Stimulated activated naive CD8-positive, alpha-beta T cell treated with anti-CD3 and anti-CD28 coated beads, Interleukin-15, Interleukin-2, amounts not matched to agents 100 U/mL and 50 U/mL, for 24 hours (primary cell): ENCODE results near the gene THBS2.

Source experiments
- ATAC-seq: fragments of 150-1000 bp; cut with Tn5 transposase; one replicate; pipeline ENCODE4 v1.10.0; 2021
- DNase-seq: peaks from one replicate; pipeline ENCODE4 v3.0.0; 2021

Gene THBS2

GRCh38 chr6:169249057-169249456 lies 4.6 kb downstream of the THBS2 start:
- ATAC-seq, result no peak
- no peak for DNase-seq

DNA sequence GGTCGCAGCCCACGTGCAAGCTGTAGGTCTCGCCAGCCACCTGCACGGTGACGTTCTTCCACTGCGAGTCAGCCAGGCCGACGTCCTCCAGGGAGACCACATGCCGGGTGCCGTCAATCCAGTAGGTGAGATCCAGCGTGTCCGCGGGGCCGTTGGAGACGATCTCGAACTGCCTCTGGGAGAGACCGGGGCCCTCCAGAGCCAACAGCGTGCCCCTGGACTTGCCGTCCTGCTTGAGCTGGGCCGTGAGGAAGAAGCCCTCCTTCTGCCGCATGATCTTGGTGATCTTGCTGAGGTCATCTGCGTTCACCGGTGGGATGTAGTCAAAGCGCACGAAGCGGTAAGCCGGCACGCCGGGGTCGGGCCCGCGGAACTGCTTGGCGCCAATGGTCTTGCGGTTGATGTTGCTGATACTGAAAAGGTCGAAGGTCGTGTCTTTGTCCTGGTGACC lies 5.1 kb downstream of the THBS2 start:
- ATAC-seq (no peak), DNase-seq (no peak)

- ATAC-seq, result no peak
- no peak for DNase-seq
These were observed 5.7 kb downstream of the THBS2 start for GRCh38 chr6:169247991-169248390.

- ATAC-seq, result no peak
- DNase-seq, result no peak
These were observed 6.2 kb downstream of the THBS2 start for GRCh38 chr6:169247419-169247818.

GRCh38 chr6:169246445-169246844 lies 7.2 kb downstream of the THBS2 start:
- ATAC-seq (no peak), DNase-seq (no peak)

DNA sequence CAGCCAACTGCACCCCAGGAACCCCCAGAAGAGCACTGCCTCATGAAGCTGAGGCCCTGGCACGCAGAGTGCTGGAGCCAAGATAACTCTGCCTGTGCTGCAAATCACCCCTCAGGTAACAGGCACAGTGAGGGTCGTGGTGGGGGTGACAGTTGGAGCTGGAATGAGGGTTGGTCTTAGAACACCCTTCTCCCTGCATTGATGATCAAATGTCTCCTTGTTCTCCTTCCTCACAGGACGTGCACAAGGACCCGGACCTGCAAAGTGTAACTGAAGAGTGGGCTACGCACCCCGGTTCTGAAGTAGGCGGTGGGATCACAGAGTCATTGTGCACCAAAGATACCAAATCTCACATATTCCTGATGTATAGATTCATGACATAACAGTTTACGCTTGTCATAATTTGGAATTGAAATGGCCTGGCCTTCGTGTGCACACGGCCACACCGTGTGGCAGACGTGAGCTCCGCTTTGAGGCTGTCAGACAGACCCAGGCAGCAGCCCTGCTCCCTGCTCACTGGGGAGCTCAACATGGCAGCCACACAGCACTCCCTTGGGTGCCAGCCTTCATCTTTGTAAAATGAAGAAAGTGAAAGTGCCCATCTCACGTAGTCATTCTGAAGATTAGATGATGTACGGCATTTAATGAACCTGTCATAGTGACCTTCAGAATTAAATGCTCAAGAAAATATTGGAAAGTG lies 8.8 kb downstream of the THBS2 start:
- ATAC-seq (no peak), DNase-seq (no peak)

- ATAC-seq (no peak), DNase-seq (no peak)
These were observed 10.0 kb downstream of the THBS2 start for GRCh38 chr6:169243661-169244060.

- no peak for DNase-seq
- no peak for ATAC-seq
These were observed 10.5 kb downstream of the THBS2 start for GRCh38 chr6:169243186-169243585.

GRCh38 chr6:169241688-169242350 lies 11.8 kb downstream of the THBS2 start:
- no peak for ATAC-seq
- no peak for DNase-seq

DNA sequence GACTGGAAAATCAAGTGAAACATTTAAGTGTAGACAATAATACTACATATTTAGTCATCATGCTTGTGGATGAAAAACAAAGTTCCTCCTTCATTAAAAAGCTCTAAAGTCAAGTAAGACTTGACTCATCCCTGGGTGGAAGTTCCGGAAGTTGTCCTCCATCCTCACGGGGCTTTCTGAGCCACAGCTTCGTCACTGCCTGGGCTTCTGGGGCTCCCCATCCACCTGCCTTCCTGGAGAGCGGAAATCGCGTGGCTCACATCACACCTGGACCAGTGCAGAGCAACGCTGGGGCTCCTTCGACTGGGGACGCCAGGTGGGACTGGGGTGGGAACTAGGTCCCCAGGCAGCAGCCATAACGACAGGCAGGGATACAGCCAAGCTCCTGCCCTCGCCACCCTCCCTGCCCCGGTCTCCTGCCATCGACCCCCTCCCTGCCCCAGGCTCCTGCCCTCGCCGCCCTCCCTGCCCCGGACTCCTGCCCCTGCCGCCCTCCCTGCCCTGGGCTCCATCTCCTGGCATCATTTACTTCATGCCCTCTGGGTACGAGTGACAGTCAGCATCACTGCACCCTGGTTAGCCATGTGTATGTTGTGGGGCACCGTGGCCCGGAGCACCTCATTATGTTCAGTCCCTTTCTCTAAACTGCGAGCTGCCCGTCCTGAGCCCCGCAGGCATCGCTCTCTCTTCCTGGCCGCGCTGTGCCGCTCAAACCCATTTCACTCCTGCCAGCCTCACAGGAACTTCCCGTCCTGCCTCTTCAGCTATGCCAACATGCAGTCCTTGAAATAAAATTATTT lies 12.9 kb downstream of the THBS2 start:
- peak; percentile 30 for ATAC-seq
- no peak for DNase-seq

DNA sequence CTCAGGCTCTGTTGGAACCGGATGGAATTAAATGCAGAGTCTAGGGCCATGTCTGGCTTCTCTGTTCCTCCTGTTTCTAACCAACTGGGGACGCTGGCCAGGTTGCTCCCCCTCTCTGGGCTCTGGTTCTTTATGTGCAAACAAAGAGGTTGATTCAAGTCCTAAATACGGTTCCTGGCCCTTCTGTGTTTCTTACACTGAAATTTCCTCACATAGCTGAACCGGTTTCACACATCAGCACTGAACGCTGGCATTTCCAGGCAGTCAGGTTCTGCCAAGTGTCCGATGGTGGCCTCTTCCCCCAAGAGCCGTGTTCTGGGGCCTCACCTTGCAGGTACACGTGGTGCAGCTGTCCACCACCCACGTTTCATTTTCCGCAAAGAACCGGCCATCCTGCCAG lies 13.5 kb downstream of the THBS2 start:
- DNase-seq, result no peak

DNA sequence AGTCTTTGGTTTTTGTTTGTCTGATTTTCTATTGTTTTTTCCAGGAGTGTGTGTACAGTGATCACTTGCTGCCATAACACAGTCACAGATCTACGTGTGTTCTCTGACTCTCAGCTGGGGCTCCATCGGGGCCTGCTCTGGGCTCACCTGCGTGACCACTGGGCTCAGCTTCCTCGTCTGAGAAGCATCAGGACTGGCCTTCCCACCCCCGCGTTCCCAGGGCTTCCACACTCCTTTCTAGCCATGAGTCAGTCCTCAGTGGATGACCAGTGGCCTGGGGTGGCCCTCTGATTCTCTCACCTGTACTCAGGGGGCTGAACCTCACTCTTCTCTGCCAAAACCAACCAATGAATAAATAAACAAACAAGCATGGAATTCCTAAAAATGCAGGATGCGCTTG lies 14.5 kb downstream of the THBS2 start:
- no peak for ATAC-seq
- no peak for DNase-seq

More for the DNA sequence above, 13.5 kb downstream of the THBS2 start:
- ATAC-seq, result no peak

GRCh38 chr6:169238766-169239165 lies 14.9 kb downstream of the THBS2 start:
- no peak for ATAC-seq

DNA sequence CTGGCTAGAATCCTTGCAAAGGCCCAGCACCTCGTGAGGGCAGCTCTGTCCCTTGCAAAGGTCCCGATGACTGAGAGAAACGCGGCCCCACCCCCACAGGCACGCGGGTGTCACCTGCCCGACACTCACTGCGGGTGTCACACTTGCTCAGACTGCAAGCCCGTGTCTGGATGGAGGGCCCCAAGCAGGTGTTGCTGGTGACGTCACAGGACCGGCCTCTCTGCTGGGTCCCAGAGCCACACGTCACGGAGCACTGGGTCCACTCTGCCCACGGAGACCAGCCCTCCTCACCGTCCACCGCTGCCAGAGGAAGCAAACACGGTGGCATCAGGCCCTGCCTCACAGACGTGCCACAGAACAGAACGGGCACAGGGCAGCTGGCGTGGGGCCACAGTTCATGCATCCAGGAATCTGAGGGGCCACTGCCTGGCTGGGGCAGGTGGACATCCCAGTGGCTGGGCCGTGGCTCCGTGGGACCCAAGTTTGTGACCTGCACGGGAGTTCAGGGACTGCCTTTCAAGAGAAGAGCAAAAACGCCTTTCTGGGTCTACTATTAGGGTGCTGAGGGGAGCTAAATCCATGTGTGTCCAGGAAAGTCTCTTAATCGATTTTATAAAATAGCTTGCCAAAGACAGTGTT lies 16.0 kb downstream of the THBS2 start:
- ATAC-seq, result no peak
- DNase-seq, result no peak

More at GRCh38 chr6:169238766-169239165, 14.9 kb downstream of the THBS2 start:
- DNase-seq, result no peak

- ATAC-seq (no peak), DNase-seq (no peak)
These were observed 16.7 kb downstream of the THBS2 start for GRCh38 chr6:169236988-169237387.

DNA sequence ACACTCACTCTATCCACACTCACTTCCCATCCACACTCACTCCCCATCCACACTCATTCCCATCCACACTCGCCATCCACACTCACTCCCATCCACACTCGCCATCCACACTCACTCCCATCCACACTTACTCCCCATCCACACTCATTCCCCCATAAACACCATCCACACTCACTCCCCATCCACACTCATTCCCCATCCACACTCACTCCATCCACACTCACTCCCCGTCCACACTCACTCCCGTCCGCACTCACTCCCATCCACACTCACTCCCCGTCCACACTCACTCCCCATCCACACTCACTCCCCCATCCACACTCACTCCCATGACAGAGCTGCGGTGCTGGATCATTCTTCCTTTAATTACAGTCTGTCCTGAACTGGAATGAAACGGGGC lies 17.1 kb downstream of the THBS2 start:
- DNase-seq (no peak), ATAC-seq (no peak)

DNA sequence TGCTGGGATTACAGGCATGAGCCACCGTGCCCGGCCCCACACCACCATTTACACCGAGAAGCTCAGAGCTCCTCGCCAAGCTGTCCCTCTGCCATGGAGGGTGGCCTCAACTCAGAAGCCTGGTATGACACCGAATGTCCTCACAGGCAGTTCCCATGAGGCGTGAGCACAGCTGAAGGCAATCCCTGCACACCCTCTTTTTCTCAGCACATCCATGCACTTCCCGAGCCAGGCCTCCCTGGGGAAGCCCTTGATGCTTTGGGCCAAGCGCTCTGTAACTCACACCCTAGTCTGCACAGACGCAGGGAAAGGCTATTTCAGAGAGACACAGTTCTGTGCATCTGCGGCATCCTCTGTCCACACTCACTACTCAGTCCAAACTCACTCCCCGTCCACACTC lies 18.4 kb downstream of the THBS2 start:
- no peak for ATAC-seq
- DNase-seq, result no peak

GRCh38 chr6:169234634-169235033 lies 19.0 kb downstream of the THBS2 start:
- ATAC-seq (no peak), DNase-seq (no peak)

- DNase-seq (no peak), ATAC-seq (no peak)
These were observed 19.8 kb downstream of the THBS2 start for GRCh38 chr6:169233832-169234231.

GRCh38 chr6:169233181-169233580 lies 20.5 kb downstream of the THBS2 start:
- no peak for DNase-seq

GRCh38 chr6:169232507-169232931 lies 21.1 kb downstream of the THBS2 start:
- ATAC-seq (no peak), DNase-seq (no peak)

More at GRCh38 chr6:169233181-169233580, 20.5 kb downstream of the THBS2 start:
- no peak for ATAC-seq

DNA sequence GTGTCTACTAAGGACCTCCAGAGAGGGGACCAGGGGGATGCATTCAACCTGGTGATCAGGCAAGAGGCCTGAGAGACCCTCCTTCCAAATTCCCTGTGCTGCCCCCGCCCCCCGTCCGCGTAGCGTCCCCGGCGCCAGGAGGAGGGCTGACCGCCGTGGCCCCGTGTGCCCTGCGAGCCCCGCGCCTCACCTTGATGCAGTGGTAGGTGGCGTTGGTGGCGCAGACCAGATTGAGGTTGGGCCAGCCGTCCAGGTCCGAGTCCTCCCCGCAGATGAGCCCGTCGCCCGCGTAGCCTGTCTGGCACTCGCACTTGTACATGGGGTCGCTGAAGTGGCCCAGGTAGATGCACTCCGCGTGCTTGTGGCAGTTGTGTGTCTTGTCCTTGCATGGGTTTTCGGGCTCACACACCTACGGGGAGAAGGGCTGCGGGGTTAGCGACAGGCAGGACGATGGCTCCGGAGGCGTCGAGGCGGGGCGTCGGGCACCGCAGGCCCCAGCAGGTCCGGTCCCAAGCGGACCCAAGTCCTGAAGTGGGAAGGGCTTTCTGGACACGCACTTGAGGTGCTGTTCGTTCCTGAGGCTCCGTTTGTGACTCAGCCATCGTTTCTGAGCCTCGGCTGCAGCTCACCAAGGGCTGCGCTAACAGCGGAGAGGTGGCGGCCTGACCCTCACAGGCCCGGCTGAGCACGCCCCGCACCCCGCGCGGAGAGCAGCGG lies 21.7 kb downstream of the THBS2 start:
- ATAC-seq, result no peak
- no peak for DNase-seq
